Measurements from ENCODE around the gene RAI1.

- no peak for TF ChIP-seq TAF1 (IDR thresholded peaks at IDR 0.05; ENCODE audit: borderline replicate concordance, insufficient read depth, low read length)
- TF ChIP-seq POLR2AphosphoS5 (IDR thresholded peaks at IDR 0.05; ENCODE audit: low read depth, low read length): no peak
- no peak for TF ChIP-seq SIN3A (IDR thresholded peaks at IDR 0.05; ENCODE audit: borderline replicate concordance, insufficient read depth, low read length)
Observed at GRCh38 chr17:17795946-17796786, 114.9 kb downstream of the RAI1 start.

Measured in PFSK-1 (cell line).